Mesendoderm (in vitro differentiated cells): ENCODE measurements around the gene AIRE.
"Not testable (repeated sequence)": the region's sequence is repeated elsewhere in the genome, so short reads cannot be mapped to it uniquely, and the experiment has no call there.

Experiments
- DNase-seq: peaks from one replicate; pipeline ENCODE4 v3.0.0; 2013
- H2AK5ac ChIP-seq: 2 replicates; pipeline ENCODE4 v1.6.1; 2013; ENCODE audit warnings: low read length, inconsistent platforms
- H2BK120ac ChIP-seq: 2 replicates; pipeline ENCODE4 v1.6.1; 2013; ENCODE audit warnings: low read depth, mild to moderate bottlenecking, low read length, moderate library complexity, mixed read lengths
- H2BK15ac ChIP-seq: replicated peaks from 2 replicates; pipeline ENCODE4 v1.6.1; 2013; ENCODE audit warnings: low read depth, mild to moderate bottlenecking, moderate library complexity
- H2BK5ac ChIP-seq: 2 replicates; pipeline ENCODE4 v1.6.1; 2013; ENCODE audit warnings: low read length, inconsistent platforms
- H3K18ac ChIP-seq: 2 replicates; pipeline ENCODE4 v1.6.1; 2013; ENCODE audit warnings: mild to moderate bottlenecking, low read length, mixed read lengths
- H3K23ac ChIP-seq: one replicate; pipeline ENCODE4 v1.6.1; 2013; ENCODE audit warnings: low read length
- H3K27ac ChIP-seq: 2 replicates; pipeline ENCODE4 v1.5.1; 2013; ENCODE audit warnings: low read depth, mild to moderate bottlenecking, inconsistent platforms, low read length, moderate library complexity
- H3K27me3 ChIP-seq: 2 replicates; pipeline ENCODE4 v1.6.1; 2013; ENCODE audit warnings: low read length, control low read depth, mild to moderate bottlenecking, inconsistent platforms; ENCODE audit not compliant: insufficient read depth, poor library complexity
- H3K36me3 ChIP-seq: 2 replicates; pipeline ENCODE4 v1.6.1; 2013; ENCODE audit warnings: low read length, inconsistent platforms; ENCODE audit not compliant: control insufficient read depth, insufficient read depth
- H3K4ac ChIP-seq: one replicate; pipeline ENCODE4 v1.6.1; 2013; ENCODE audit warnings: low read depth, mild to moderate bottlenecking, low read length, moderate library complexity
- H3K4me1 ChIP-seq: 2 replicates; pipeline ENCODE4 v1.6.1; 2013; ENCODE audit warnings: low read depth, low read length, inconsistent platforms; ENCODE audit not compliant: control insufficient read depth
- H3K4me2 ChIP-seq: 2 replicates; pipeline ENCODE4 v1.6.1; 2013; ENCODE audit warnings: low read length
- H3K4me3 ChIP-seq: 2 replicates; pipeline ENCODE4 v1.5.1; 2013; ENCODE audit warnings: mild to moderate bottlenecking, low read length
- H3K56ac ChIP-seq: one replicate; pipeline ENCODE4 v1.6.1; 2013; ENCODE audit warnings: low read length
- H3K79me1 ChIP-seq: 2 replicates; pipeline ENCODE4 v1.6.1; 2013; ENCODE audit warnings: low read length, inconsistent platforms
- H3K79me2 ChIP-seq: 2 replicates; pipeline ENCODE4 v1.6.1; 2013; ENCODE audit warnings: mild to moderate bottlenecking, low read length; ENCODE audit not compliant: control insufficient read depth, insufficient read depth
- H3K9ac ChIP-seq: 2 replicates; pipeline ENCODE4 v1.6.1; 2013; ENCODE audit warnings: low read length, inconsistent platforms
- H4K5ac ChIP-seq: one replicate; pipeline ENCODE4 v1.6.1; 2013; ENCODE audit warnings: low read length
- H4K8ac ChIP-seq: one replicate; pipeline ENCODE4 v1.6.1; 2013; ENCODE audit warnings: low read depth, mild to moderate bottlenecking, control low read depth, low read length, moderate library complexity
- WGBS: extraction: QIAGEN DNeasy Blood & Tissue Kit; methylation state at CpG from one replicate; pipeline ENCODE4 v1.1.7; 2013; ENCODE audit warnings: low lambda C conversion rate, missing lambda C conversion rate; ENCODE audit not compliant: insufficient coverage; ENCODE audit errors: extremely low coverage; 5-methylcytosine and 5-hydroxymethylcytosine counted together

Gene AIRE

DNA sequence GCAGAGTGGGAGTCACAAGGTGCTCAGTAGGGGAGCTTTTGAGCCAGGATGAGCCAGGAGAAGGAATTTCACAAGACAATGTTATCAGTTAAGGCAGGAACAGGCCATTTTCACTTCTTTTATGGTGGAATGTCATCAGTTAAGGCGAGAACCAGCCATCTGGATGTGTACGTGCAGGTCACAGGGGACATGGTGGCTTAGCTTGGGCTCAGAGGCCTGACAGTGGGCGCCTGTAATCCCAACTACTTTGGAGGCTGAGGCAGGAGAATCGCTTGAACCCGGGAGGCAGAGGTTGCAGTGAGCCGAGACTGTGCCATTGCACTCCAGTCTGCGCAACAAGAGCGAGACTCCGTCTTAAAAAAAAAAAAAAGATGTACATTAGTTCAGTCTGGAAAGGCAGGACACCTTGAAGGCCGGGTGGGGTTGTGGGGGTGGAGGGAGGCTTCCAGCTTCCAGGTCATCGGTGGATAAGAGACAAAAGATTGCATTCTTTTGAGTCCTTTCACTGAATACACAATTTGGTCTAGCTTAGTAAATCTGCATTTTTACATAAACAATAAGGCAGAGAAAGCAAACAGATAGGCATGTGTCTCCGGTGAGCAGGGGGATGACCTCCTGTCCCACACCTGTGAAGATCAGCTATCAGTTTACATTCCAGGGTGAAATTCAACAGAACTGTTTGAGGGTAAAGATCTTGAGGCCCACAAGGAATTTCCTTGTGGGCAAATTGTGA is 56.2 kb downstream of the AIRE start:
- no CpG with 5 or more reads among the region's 12 CpGs for WGBS
- H3K18ac ChIP-seq, result peak overlapping the region; percentile 32
- not testable (repeated sequence) for H3K36me3 ChIP-seq, H3K79me2 ChIP-seq, H4K8ac ChIP-seq, H3K4me3 ChIP-seq, H2AK5ac ChIP-seq, H4K5ac ChIP-seq, H3K79me1 ChIP-seq, H3K23ac ChIP-seq, H3K4me2 ChIP-seq, H3K9ac ChIP-seq, H2BK15ac ChIP-seq, H3K27me3 ChIP-seq
- H2BK120ac ChIP-seq, result peak overlapping the region; percentile 77
- H2BK5ac ChIP-seq, result peak overlapping the region; percentile 95
- H3K27ac ChIP-seq, result peak overlapping the region; percentile 79
- H3K56ac ChIP-seq, result peak overlapping the region; percentile 91
- peak overlapping the region; percentile 87 for H3K4ac ChIP-seq
- DNase-seq, result peak; percentile 92
- peaks cover 16% of the 10 kb centered on the region for H3K4me1 ChIP-seq

DNA sequence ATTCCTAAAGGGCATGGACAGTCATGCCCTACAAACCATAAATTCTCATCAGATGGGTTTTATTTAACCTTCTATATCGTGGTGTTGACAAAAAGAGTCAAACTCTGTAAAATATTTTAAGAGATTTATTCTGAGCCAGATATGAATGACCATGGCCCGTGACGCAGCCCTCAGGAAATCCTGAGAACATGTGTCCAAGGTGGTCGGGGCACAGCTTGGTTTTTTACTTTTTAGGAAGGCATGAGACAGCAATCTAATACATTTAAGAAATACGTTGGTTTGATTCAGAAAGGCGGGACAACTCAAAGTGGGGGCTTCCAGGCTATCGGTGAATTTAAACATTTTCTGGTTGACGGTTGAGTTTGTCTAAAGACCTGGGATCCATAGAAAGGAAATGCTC is 57.3 kb downstream of the AIRE start:
- not testable (repeated sequence) for H3K4ac ChIP-seq, H4K8ac ChIP-seq, H3K9ac ChIP-seq, H3K4me3 ChIP-seq, H3K36me3 ChIP-seq, H2AK5ac ChIP-seq, H3K23ac ChIP-seq, H3K79me2 ChIP-seq, H3K79me1 ChIP-seq, H3K4me2 ChIP-seq, H2BK15ac ChIP-seq, DNase-seq, H3K27me3 ChIP-seq, H4K5ac ChIP-seq
- peak overlapping the region; percentile 100 for H2BK5ac ChIP-seq
- peak overlapping the region; percentile 79 for H3K27ac ChIP-seq
- H3K18ac ChIP-seq, result peak overlapping the region; percentile 63
- peaks cover 13% of the 10 kb centered on the region for H3K4me1 ChIP-seq
- WGBS, result no CpG with 5 or more reads among the region's 8 CpGs
- peak overlapping the region; percentile 91 for H3K56ac ChIP-seq
- H2BK120ac ChIP-seq, result peak overlapping the region; percentile 86

DNA sequence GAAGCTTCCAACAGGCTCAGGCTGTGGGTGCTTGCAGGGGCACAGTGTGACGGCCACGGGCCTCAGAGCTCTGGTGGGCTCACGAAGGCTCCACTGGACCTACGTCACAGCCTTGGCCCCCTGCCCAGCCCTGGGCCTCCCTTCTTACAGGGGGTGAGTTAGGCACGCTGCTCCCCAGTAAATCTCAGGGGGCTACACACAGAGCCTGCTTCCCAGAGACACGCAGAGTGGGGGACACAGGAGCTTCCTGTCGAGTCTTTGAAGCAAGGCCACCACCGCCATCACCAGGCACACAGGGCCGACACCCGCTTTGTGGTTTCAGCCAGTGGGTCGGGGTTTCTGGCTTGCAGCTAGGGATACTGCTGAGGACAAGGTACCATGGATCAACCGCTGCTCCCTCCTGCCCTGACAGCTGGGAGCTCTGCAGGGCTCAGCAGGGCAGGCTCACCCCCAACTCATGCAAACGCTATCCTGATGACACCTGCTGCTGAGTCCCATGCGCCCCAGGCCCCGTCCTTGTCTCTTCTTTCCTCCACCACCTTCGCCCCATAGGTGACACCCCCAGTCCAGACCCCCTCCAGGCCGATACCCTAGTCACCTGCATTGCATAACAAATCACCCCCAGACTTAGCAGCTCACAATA is 59.0 kb downstream of the AIRE start:
- Histone ChIP-seq H2BK5ac (peak overlapping the region; percentile 90), H2BK120ac (peak overlapping the region; percentile 55), H3K27me3 (no peaks in the 10 kb centered on the region), H3K79me2 (no peaks in the 10 kb centered on the region), H2BK15ac (no peak overlapping the region), H4K5ac (no peak overlapping the region), H3K23ac (peak overlapping the region; percentile 45), H3K36me3 (no peaks in the 10 kb centered on the region), H2AK5ac (peak overlapping the region; percentile 89), H3K56ac (peak overlapping the region; percentile 74), H3K18ac (peak overlapping the region; percentile 46), H3K4me2 (no peak overlapping the region), H3K4ac (peak overlapping the region; percentile 83), H3K4me1 (peaks cover 11% of the 10 kb centered on the region), H3K4me3 (no peak overlapping the region), H3K9ac (no peak overlapping the region), H3K27ac (peak overlapping the region; percentile 84), H3K79me1 (no peaks in the 10 kb centered on the region), H4K8ac (no peak overlapping the region)
- no CpG with 5 or more reads among the region's 17 CpGs for WGBS
- DNase-seq, result no peak

DNA sequence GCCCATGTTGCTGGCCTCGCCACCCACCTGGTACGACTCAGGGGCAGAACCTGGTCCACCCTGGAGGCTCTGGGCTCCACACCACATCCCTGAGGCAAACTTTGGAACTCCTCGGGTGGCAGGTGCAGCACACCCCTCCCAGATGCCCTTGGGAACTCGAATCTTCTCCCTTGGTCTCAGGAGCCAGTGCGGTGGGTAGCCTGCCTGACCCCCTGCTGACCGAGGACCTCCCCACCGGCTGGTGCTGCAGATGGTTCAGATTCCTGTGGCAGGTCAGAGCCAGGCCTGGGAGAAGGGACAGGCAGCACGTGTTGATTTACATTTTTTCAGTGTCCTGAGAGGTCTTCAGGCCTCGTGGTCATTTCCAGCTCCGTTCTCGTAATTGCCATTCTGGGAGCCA is 59.8 kb downstream of the AIRE start:
- Histone ChIP-seq H3K36me3 (no peaks in the 10 kb centered on the region), H4K5ac (no peak overlapping the region), H4K8ac (no peak overlapping the region), H3K4ac (peak overlapping the region; percentile 83), H2AK5ac (peak overlapping the region; percentile 89), H3K79me2 (no peaks in the 10 kb centered on the region), H3K4me2 (no peak overlapping the region), H3K9ac (no peak overlapping the region), H3K23ac (peak overlapping the region; percentile 45), H3K18ac (peak overlapping the region; percentile 46), H3K27ac (peak overlapping the region; percentile 84), H3K27me3 (no peaks in the 10 kb centered on the region), H2BK120ac (peak overlapping the region; percentile 39), H3K4me3 (no peak overlapping the region), H3K79me1 (no peaks in the 10 kb centered on the region), H2BK15ac (no peak overlapping the region), H3K4me1 (peaks cover 10% of the 10 kb centered on the region), H3K56ac (peak overlapping the region; percentile 74), H2BK5ac (peak overlapping the region; percentile 90)
- no CpG with 5 or more reads among the region's 11 CpGs for WGBS
- DNase-seq, result no peak

DNA sequence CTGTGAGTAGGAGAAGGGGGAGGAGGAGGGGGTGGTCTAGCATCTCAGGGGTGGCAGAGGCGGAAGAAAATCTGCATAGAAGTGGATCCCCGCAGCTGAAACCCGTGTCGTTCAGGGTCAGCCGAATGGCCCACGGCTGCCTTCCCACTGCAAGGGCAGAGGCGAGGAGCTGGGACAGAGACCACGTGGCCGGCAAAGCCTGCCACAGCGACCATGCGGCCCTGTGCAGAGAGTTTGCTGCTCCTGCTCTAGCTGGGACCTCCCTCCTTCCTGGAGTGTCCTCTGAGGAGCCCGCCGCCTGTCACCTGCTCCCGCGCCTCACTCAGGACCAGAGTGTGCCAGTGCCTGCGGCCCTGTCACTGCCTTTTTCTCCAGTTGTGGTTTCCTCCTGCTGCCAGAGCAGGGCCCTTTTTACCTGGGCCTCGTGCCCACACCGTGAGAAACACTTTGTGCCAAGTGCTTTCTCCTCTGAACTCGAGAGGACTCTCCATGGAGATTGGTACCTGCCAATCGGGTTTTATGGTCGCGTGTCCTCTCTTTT is 62.3 kb downstream of the AIRE start:
- Histone ChIP-seq H3K56ac (peak overlapping the region; percentile 25), H3K4ac (peak overlapping the region; percentile 6), H3K79me1 (no peaks in the 10 kb centered on the region), H2AK5ac (no peak overlapping the region), H4K8ac (no peak overlapping the region), H3K18ac (no peak overlapping the region), H3K9ac (no peak overlapping the region), H3K23ac (peak overlapping the region; percentile 45), H3K4me1 (peaks cover 6% of the 10 kb centered on the region), H3K4me2 (no peak overlapping the region), H4K5ac (no peak overlapping the region), H3K36me3 (no peaks in the 10 kb centered on the region), H2BK5ac (peak overlapping the region; percentile 25), H2BK120ac (no peak overlapping the region), H2BK15ac (no peak overlapping the region), H3K27me3 (no peaks in the 10 kb centered on the region), H3K79me2 (no peaks in the 10 kb centered on the region), H3K4me3 (no peak overlapping the region), H3K27ac (no peak overlapping the region)
- WGBS, result no CpG with 5 or more reads among the region's 22 CpGs
- no peak for DNase-seq
